CD14-positive monocyte (primary cell): Measurements from ENCODE around the gene VCPKMT. TPM values are rescaled to one million over a fixed set of nuclear protein-coding genes. Genes with fewer than 3 reads are reported as not detected.

Experiments used
- DNase-seq, 3 donors: peaks; one replicate each; pipeline ENCODE4 v3.0.0-alpha.2; 2011 to 2022
- H2AFZ ChIP-seq: 2 replicates; pipeline ENCODE4 v1.6.0; 2012; ENCODE audit warnings: mild to moderate bottlenecking, low read depth, low read length, inconsistent platforms; ENCODE audit not compliant: insufficient read depth, poor library complexity, severe bottlenecking
- H3K27ac ChIP-seq, 2 donors: 1 replicate in 1 of 2; 2 replicates in 1 of 2; pipeline ENCODE4 v1.5.1; 2012 to 2013; ENCODE audit warnings: low read length in 2 of 2, control low read depth in 1 of 2, inconsistent platforms in 1 of 2, low read depth in 1 of 2, mild to moderate bottlenecking in 1 of 2
- H3K27me3 ChIP-seq, 2 donors: one replicate each; pipeline versions ENCODE4 v1.6.0 to v1.6.1; 2011 to 2013; ENCODE audit warnings: low read length in 2 of 2; ENCODE audit not compliant: control insufficient read depth in 2 of 2, insufficient read depth in 2 of 2
- H3K36me3 ChIP-seq, 2 donors: replicated peaks in 1 of 2; 1 replicate in 1 of 2; 2 replicates in 1 of 2; pipeline versions ENCODE4 v1.5.1 to v1.6.1; 2012 to 2013; ENCODE audit warnings: low read length in 2 of 2, control low read depth in 1 of 2, inconsistent platforms in 1 of 2, mild to moderate bottlenecking in 1 of 2; ENCODE audit not compliant: insufficient read depth in 2 of 2, control insufficient read depth in 1 of 2
- H3K4me1 ChIP-seq, 2 donors: 1 replicate in 1 of 2; 2 replicates in 1 of 2; pipeline versions ENCODE4 v1.5.1 to v1.6.1; 2012 to 2013; ENCODE audit warnings: low read length in 2 of 2, control low read depth in 1 of 2, inconsistent platforms in 1 of 2, mild to moderate bottlenecking in 1 of 2, moderate library complexity in 1 of 2; ENCODE audit not compliant: insufficient read depth in 2 of 2, control insufficient read depth in 1 of 2
- H3K4me2 ChIP-seq: replicated peaks from 2 replicates; pipeline ENCODE3; 2012; ENCODE audit warnings: low read length, moderate library complexity, mild to moderate bottlenecking; ENCODE audit not compliant: poor library complexity, severe bottlenecking; ENCODE audit errors: extremely low read depth
- H3K4me3 ChIP-seq, 3 experiments: fragments of 200-600 bp in 1 of 3; sonication (generic) in 1 of 3; replicated peaks in 1 of 3; 1 replicate in 2 of 3; 2 replicates in 1 of 3; pipeline ENCODE4 v1.5.1; 2011 to 2013; ENCODE audit warnings: low read length in 3 of 3, mild to moderate bottlenecking in 3 of 3, control low read depth in 2 of 3, low read depth in 2 of 3, inconsistent platforms in 1 of 3, moderate library complexity in 1 of 3
- H3K79me2 ChIP-seq: 2 replicates; pipeline ENCODE4 v1.6.0; 2012; ENCODE audit warnings: mild to moderate bottlenecking, control low read depth, inconsistent platforms, low read length, moderate library complexity; ENCODE audit not compliant: insufficient read depth
- H3K9ac ChIP-seq: 2 replicates; pipeline ENCODE4 v1.6.0; 2017; ENCODE audit warnings: low read length, mild to moderate bottlenecking; ENCODE audit not compliant: insufficient read depth, poor library complexity, severe bottlenecking
- H3K9me3 ChIP-seq, 2 donors: replicated peaks in 1 of 2; 1 replicate in 1 of 2; 2 replicates in 1 of 2; pipeline versions ENCODE4 v1.5.1 to v1.6.1; 2012 to 2013; ENCODE audit warnings: low read length in 2 of 2, control low read depth in 1 of 2; ENCODE audit not compliant: control insufficient read depth in 1 of 2, insufficient read depth in 1 of 2
- H4K20me1 ChIP-seq: 2 replicates; pipeline ENCODE4 v1.6.0; 2012; ENCODE audit warnings: mild to moderate bottlenecking, low read length, control low read depth, moderate library complexity; ENCODE audit not compliant: insufficient read depth
- H3K27ac Mint-ChIP-seq, 7 donors: one replicate each; pipeline ENCODE4 v1.8.0; 2020; ENCODE audit warnings: mild to moderate bottlenecking in 7 of 7, mixed read lengths in 7 of 7, moderate library complexity in 6 of 7, inconsistent platforms in 2 of 7
- H3K27me3 Mint-ChIP-seq, 3 donors: one replicate each; pipeline ENCODE4 v1.8.0; 2021 to 2022; ENCODE audit warnings: low read depth in 3 of 3, mild to moderate bottlenecking in 3 of 3, mixed read lengths in 3 of 3, moderate library complexity in 3 of 3, inconsistent platforms in 1 of 3
- H3K36me3 Mint-ChIP-seq, 2 donors: one replicate each; pipeline ENCODE4 v1.8.0; 2020; ENCODE audit warnings: mixed read lengths in 2 of 2, inconsistent platforms in 1 of 2, mild to moderate bottlenecking in 1 of 2
- H3K4me1 Mint-ChIP-seq: one replicate; pipeline ENCODE4 v1.8.0; 2020; ENCODE audit warnings: mild to moderate bottlenecking, mixed read lengths
- H3K4me3 Mint-ChIP-seq, 2 donors: one replicate each; pipeline ENCODE4 v1.8.0; 2020; ENCODE audit warnings: mild to moderate bottlenecking in 2 of 2, mixed read lengths in 2 of 2, moderate library complexity in 1 of 2
- H3K9me3 Mint-ChIP-seq, 7 donors: one replicate each; pipeline ENCODE4 v1.8.0; 2020 to 2022; ENCODE audit warnings: mixed read lengths in 7 of 7, mild to moderate bottlenecking in 6 of 7, moderate library complexity in 6 of 7, inconsistent platforms in 2 of 7
- WGBS: methylation state at CpG from one replicate; pipeline ENCODE4 v1.1.5; 2013; ENCODE audit warnings: missing lambda C conversion rate; ENCODE audit not compliant: insufficient coverage; 5-methylcytosine and 5-hydroxymethylcytosine counted together
- intact Hi-C, 2 donors: fragments of 100-400 bp; cut with micrococcal nuclease; formaldehyde crosslinking; loops; one replicate each; pipeline versions ENCODE4 v1.15.0 to v1.15.1; 2023
- polyA plus RNA-seq, 3 donors: library from polyadenylated mRNA; depleted of rRNA in 1 of 3; unstranded in 2 of 3; stranded (reverse) in 1 of 3; fragments of 300-500 nt in 2 of 3; fragments of >200 nt in 1 of 3; fragmentation: Illumina TruSeq in 2 of 3; gene quantifications; 1 replicate in 2 of 3; 2 replicates in 1 of 3; pipeline ENCODE4 v1.2.3, GENCODE V29; 2012 to 2021
- TF ChIP-seq, protein P1 (sequence below): fragments of 200-600 bp; IDR thresholded peaks from one replicate; pipeline ENCODE4 v1.8.0; 2022; ENCODE audit warnings: antibody characterized with exemption, mild to moderate bottlenecking

The VCPKMT gene
- polyA plus RNA-seq, 3 donors, result 3.4 to 14.2 (median 3.5) TPM

- no peaks in the 10 kb centered on the region for H4K20me1 ChIP-seq
- Mint-ChIP-seq H3K9me3 (no peaks in the 10 kb centered on the region), H3K27ac (no peak overlapping the region), H3K27me3 (peaks cover 0 to 2% (median 0%) of the 10 kb centered on the region in 3 donors), H3K4me3 (no peak overlapping the region), H3K36me3 (peaks cover 15 to 23% of the 10 kb centered on the region in 2 donors), H3K4me1 (peaks cover 11% of the 10 kb centered on the region)
- peaks cover 0 to 6% of the 10 kb centered on the region in 2 donors for H3K36me3 ChIP-seq
- H3K4me3 ChIP-seq, result no peak overlapping the region
- H2AFZ ChIP-seq, result no peak overlapping the region
- no peaks in the 10 kb centered on the region for H3K27me3 ChIP-seq
- no peak overlapping the region for H3K27ac ChIP-seq
- no peak overlapping the region for H3K9ac ChIP-seq
- WGBS, result no CpG with 5 or more reads among the region's 7 CpGs
- H3K9me3 ChIP-seq, result no peaks in the 10 kb centered on the region
- peaks cover 5 to 9% of the 10 kb centered on the region in 2 donors for H3K4me1 ChIP-seq
- DNase-seq, result no peak
- intact Hi-C loops, result loop anchor here (5.0 to 10.0 kb wide), 4 partner anchors 39 to 207 kb away; partner anchors contain the start of gene ARF6 (in 1 of the 2)
- TF ChIP-seq, protein P1, sequence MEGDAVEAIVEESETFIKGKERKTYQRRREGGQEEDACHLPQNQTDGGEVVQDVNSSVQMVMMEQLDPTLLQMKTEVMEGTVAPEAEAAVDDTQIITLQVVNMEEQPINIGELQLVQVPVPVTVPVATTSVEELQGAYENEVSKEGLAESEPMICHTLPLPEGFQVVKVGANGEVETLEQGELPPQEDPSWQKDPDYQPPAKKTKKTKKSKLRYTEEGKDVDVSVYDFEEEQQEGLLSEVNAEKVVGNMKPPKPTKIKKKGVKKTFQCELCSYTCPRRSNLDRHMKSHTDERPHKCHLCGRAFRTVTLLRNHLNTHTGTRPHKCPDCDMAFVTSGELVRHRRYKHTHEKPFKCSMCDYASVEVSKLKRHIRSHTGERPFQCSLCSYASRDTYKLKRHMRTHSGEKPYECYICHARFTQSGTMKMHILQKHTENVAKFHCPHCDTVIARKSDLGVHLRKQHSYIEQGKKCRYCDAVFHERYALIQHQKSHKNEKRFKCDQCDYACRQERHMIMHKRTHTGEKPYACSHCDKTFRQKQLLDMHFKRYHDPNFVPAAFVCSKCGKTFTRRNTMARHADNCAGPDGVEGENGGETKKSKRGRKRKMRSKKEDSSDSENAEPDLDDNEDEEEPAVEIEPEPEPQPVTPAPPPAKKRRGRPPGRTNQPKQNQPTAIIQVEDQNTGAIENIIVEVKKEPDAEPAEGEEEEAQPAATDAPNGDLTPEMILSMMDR, result no peak
- H3K79me2 ChIP-seq, result no peaks in the 10 kb centered on the region
- H3K4me2 ChIP-seq, result no peak overlapping the region
Observed at GRCh38 chr14:50101417-50101816, 15.0 kb downstream of the VCPKMT start.

GRCh38 chr14:50100805-50101204 lies 15.6 kb downstream of the VCPKMT start:
- H3K27me3 ChIP-seq, result no peaks in the 10 kb centered on the region
- no CpG with 5 or more reads among the region's 2 CpGs for WGBS
- no peak overlapping the region for H3K27ac ChIP-seq
- Mint-ChIP-seq H3K36me3 (peaks cover 15 to 20% of the 10 kb centered on the region in 2 donors), H3K27me3 (peaks cover 0 to 2% (median 0%) of the 10 kb centered on the region in 3 donors), H3K4me1 (peaks cover 17% of the 10 kb centered on the region), H3K9me3 (no peaks in the 10 kb centered on the region), H3K27ac (no peak overlapping the region), H3K4me3 (no peak overlapping the region)
- H3K4me2 ChIP-seq, result no peak overlapping the region
- intact Hi-C loops, result loop anchor here (5.0 to 10.0 kb wide), 4 partner anchors 39 to 206 kb away; partner anchors contain the start of gene ARF6 (in 1 of the 2)
- TF ChIP-seq, protein P1, result no peak
- no peaks in the 10 kb centered on the region for H3K9me3 ChIP-seq
- no peaks in the 10 kb centered on the region for H4K20me1 ChIP-seq
- no peaks in the 10 kb centered on the region for H3K79me2 ChIP-seq
- no peak for DNase-seq
- H3K4me3 ChIP-seq, result no peak overlapping the region
- no peaks in the 10 kb centered on the region for H3K36me3 ChIP-seq
- no peak overlapping the region for H3K9ac ChIP-seq
- no peak overlapping the region for H2AFZ ChIP-seq
- H3K4me1 ChIP-seq, result peaks cover 12 to 15% of the 10 kb centered on the region in 2 donors
